Stimulated activated CD8-positive, alpha-beta memory T cell treated with anti-CD3 and anti-CD28 coated beads, Interleukin-15, amount 100 ng/mL, for 1 hour (primary cell): ENCODE measurements around the gene ARHGAP15.

Experiments
- DNase-seq: peaks from one replicate; pipeline ENCODE4 v3.0.0-alpha.2; 2020; ENCODE audit warnings: low read depth

ARHGAP15 gene

GRCh38 chr2:143262389-143262788 lies 133.2 kb downstream of the ARHGAP15 start:
- no peak for DNase-seq

- no peak for DNase-seq
Measured at GRCh38 chr2:143263066-143263625, 133.9 kb downstream of the ARHGAP15 start.

GRCh38 chr2:143264851-143265250 lies 135.6 kb downstream of the ARHGAP15 start:
- DNase-seq = no peak

GRCh38 chr2:143279672-143280071 lies 150.5 kb downstream of the ARHGAP15 start:
- DNase-seq = no peak

GRCh38 chr2:143280097-143280757 lies 151.0 kb downstream of the ARHGAP15 start:
- DNase-seq = no peak

- DNase-seq = no peak
Measured at GRCh38 chr2:143282684-143283083, 153.5 kb downstream of the ARHGAP15 start.

GRCh38 chr2:143284087-143284675 lies 155.0 kb downstream of the ARHGAP15 start:
- DNase-seq = no peak

- DNase-seq = no peak
Measured at GRCh38 chr2:143289025-143289424, 159.8 kb downstream of the ARHGAP15 start.

- no peak for DNase-seq
Measured at GRCh38 chr2:143290221-143290620, 161.0 kb downstream of the ARHGAP15 start.

- no peak for DNase-seq
Measured at GRCh38 chr2:143294068-143294467, 164.8 kb downstream of the ARHGAP15 start.

GRCh38 chr2:143296089-143296488 lies 166.9 kb downstream of the ARHGAP15 start:
- no peak for DNase-seq

GRCh38 chr2:143297182-143297581 lies 168.0 kb downstream of the ARHGAP15 start:
- no peak for DNase-seq

GRCh38 chr2:143300536-143300935 lies 171.3 kb downstream of the ARHGAP15 start:
- DNase-seq = no peak

GRCh38 chr2:143311426-143311825 lies 182.2 kb downstream of the ARHGAP15 start:
- no peak for DNase-seq

- DNase-seq = no peak
Measured at GRCh38 chr2:143312441-143312840, 183.2 kb downstream of the ARHGAP15 start.

- no peak for DNase-seq
Measured at GRCh38 chr2:143313861-143314260, 184.6 kb downstream of the ARHGAP15 start.

- no peak for DNase-seq
Measured at GRCh38 chr2:143321994-143322393, 192.8 kb downstream of the ARHGAP15 start.

- no peak for DNase-seq
Measured at GRCh38 chr2:143329288-143329687, 200.1 kb downstream of the ARHGAP15 start.

- no peak for DNase-seq
Measured at GRCh38 chr2:143333168-143333791, 204.1 kb downstream of the ARHGAP15 start.

GRCh38 chr2:143333847-143334246 lies 204.6 kb downstream of the ARHGAP15 start:
- DNase-seq = no peak

GRCh38 chr2:143334837-143335236 lies 205.6 kb downstream of the ARHGAP15 start:
- DNase-seq = no peak

GRCh38 chr2:143336719-143337210 lies 207.5 kb downstream of the ARHGAP15 start:
- DNase-seq = no peak

- DNase-seq = no peak
Measured at GRCh38 chr2:143341478-143341877, 212.3 kb downstream of the ARHGAP15 start.
